GM12875 (cell line): ENCODE results near the gene PIM3.
"Not testable (repeated sequence)": the region's sequence is repeated elsewhere in the genome, so short reads cannot be mapped to it uniquely, and the experiment has no call there.

Experiments used
- H3K4me3 ChIP-seq: one replicate; pipeline ENCODE4 v1.5.1; 2011; ENCODE audit warnings: low read depth, low read length, control low read depth
- CTCF ChIP-seq: IDR thresholded peaks from 2 replicates; pipeline ENCODE4 v1.5.1; 2011; ENCODE audit warnings: low read depth, mild to moderate bottlenecking, control low read depth, inconsistent platforms, low read length, moderate library complexity, borderline replicate concordance; ENCODE audit not compliant: insufficient read depth

The PIM3 gene

GRCh38 chr22:49938565-49939136 lies 21.9 kb upstream of the PIM3 start:
- no peak overlapping the region for H3K4me3 ChIP-seq
- no peak for TF ChIP-seq CTCF

- H3K4me3 ChIP-seq = no peak overlapping the region
- TF ChIP-seq CTCF = no peak
Observed at GRCh38 chr22:49941507-49942316, 18.9 kb upstream of the PIM3 start.

GRCh38 chr22:49942565-49943404 lies 17.8 kb upstream of the PIM3 start:
- no peak for TF ChIP-seq CTCF
- H3K4me3 ChIP-seq = no peak overlapping the region

GRCh38 chr22:49943405-49943765 lies 17.2 kb upstream of the PIM3 start:
- TF ChIP-seq CTCF = no peak

GRCh38 chr22:49943771-49944398 lies 16.7 kb upstream of the PIM3 start:
- no peak for TF ChIP-seq CTCF
- H3K4me3 ChIP-seq = no peak overlapping the region

More at GRCh38 chr22:49943405-49943765, 17.2 kb upstream of the PIM3 start:
- no peak overlapping the region for H3K4me3 ChIP-seq

GRCh38 chr22:49944399-49944891 lies 16.1 kb upstream of the PIM3 start:
- H3K4me3 ChIP-seq = no peak overlapping the region
- no peak for TF ChIP-seq CTCF

GRCh38 chr22:49945042-49945794 lies 15.4 kb upstream of the PIM3 start:
- H3K4me3 ChIP-seq = not testable (repeated sequence)
